ENCODE data around the gene MYOT. TPM values are rescaled to one million over a fixed set of nuclear protein-coding genes. Genes with fewer than 3 reads are reported as not detected.

The MYOT gene
- total RNA-seq, 1 donor from 2014 or later, result not detected

- Mint-ChIP-seq H3K36me3 (ENCODE audit: unreplicated experiment) (no peaks in the 10 kb centered on the region), H3K4me1 (ENCODE audit: low read depth, unreplicated experiment) (peaks cover 12% of the 10 kb centered on the region), H3K27me3 (ENCODE audit: unreplicated experiment) (no peaks in the 10 kb centered on the region), H3K4me3 (ENCODE audit: unreplicated experiment) (no peak overlapping the region), H3K9me3 (ENCODE audit: unreplicated experiment) (no peaks in the 10 kb centered on the region), H3K27ac (ENCODE audit: unreplicated experiment) (no peak overlapping the region)
- TF ChIP-seq CTCF (IDR thresholded peaks at IDR 0.05; ENCODE audit: partially characterized antibody, unreplicated experiment), result no peak
- DNase-seq, result no peak
These were observed 35.2 kb upstream of the MYOT start for GRCh38 chr5:137832416-137832815.

GRCh38 chr5:137833463-137833862 is 34.2 kb upstream of the MYOT start:
- no peaks in the 10 kb centered on the region for H3K9me3 Mint-ChIP-seq (ENCODE audit: unreplicated experiment)
- H3K4me3 Mint-ChIP-seq (ENCODE audit: unreplicated experiment), result no peak overlapping the region
- no peak overlapping the region for H3K27ac Mint-ChIP-seq (ENCODE audit: unreplicated experiment)
- no peaks in the 10 kb centered on the region for H3K27me3 Mint-ChIP-seq (ENCODE audit: unreplicated experiment)
- TF ChIP-seq CTCF (IDR thresholded peaks at IDR 0.05; ENCODE audit: partially characterized antibody, unreplicated experiment), result no peak
- H3K36me3 Mint-ChIP-seq (ENCODE audit: unreplicated experiment), result no peaks in the 10 kb centered on the region
- no peak for DNase-seq
- H3K4me1 Mint-ChIP-seq (ENCODE audit: low read depth, unreplicated experiment), result peaks cover 12% of the 10 kb centered on the region

- Mint-ChIP-seq H3K36me3 (ENCODE audit: unreplicated experiment) (no peaks in the 10 kb centered on the region), H3K27me3 (ENCODE audit: unreplicated experiment) (no peaks in the 10 kb centered on the region), H3K27ac (ENCODE audit: unreplicated experiment) (no peak overlapping the region), H3K4me3 (ENCODE audit: unreplicated experiment) (no peak overlapping the region), H3K9me3 (ENCODE audit: unreplicated experiment) (no peaks in the 10 kb centered on the region), H3K4me1 (ENCODE audit: low read depth, unreplicated experiment) (peaks cover 12% of the 10 kb centered on the region)
- TF ChIP-seq CTCF (IDR thresholded peaks at IDR 0.05; ENCODE audit: partially characterized antibody, unreplicated experiment), result no peak
- DNase-seq, result no peak
These were observed 33.1 kb upstream of the MYOT start for GRCh38 chr5:137834498-137835049.

GRCh38 chr5:137836298-137836697 is 31.4 kb upstream of the MYOT start:
- no peak overlapping the region for H3K4me3 Mint-ChIP-seq (ENCODE audit: unreplicated experiment)
- no peak overlapping the region for H3K27ac Mint-ChIP-seq (ENCODE audit: unreplicated experiment)
- H3K36me3 Mint-ChIP-seq (ENCODE audit: unreplicated experiment), result no peaks in the 10 kb centered on the region
- no peak for TF ChIP-seq CTCF (IDR thresholded peaks at IDR 0.05; ENCODE audit: partially characterized antibody, unreplicated experiment)
- no peak for DNase-seq
- peaks cover 12% of the 10 kb centered on the region for H3K4me1 Mint-ChIP-seq (ENCODE audit: low read depth, unreplicated experiment)
- H3K27me3 Mint-ChIP-seq (ENCODE audit: unreplicated experiment), result no peaks in the 10 kb centered on the region
- no peaks in the 10 kb centered on the region for H3K9me3 Mint-ChIP-seq (ENCODE audit: unreplicated experiment)

DNA sequence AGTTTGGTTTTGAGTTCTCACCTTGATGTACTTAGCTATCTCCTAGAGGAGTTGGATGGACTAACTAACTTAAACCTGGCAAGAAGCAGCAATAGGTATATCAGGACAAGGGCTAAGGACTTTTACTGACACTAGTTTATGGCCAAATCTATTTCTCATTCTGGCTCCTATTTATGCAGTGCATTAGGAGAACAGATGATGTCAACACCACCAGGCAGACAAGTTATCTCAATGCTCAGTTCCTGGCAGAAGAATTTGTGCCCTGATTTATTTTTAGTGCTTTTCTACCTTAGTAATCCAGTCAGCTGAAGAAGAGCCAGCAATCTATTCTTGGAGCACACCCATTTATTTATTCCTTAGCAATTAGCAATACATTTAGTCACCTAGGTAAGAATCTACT is 30.7 kb upstream of the MYOT start:
- no peaks in the 10 kb centered on the region for H3K9me3 Mint-ChIP-seq (ENCODE audit: unreplicated experiment)
- DNase-seq, result no peak
- peaks cover 12% of the 10 kb centered on the region for H3K4me1 Mint-ChIP-seq (ENCODE audit: low read depth, unreplicated experiment)
- no peaks in the 10 kb centered on the region for H3K36me3 Mint-ChIP-seq (ENCODE audit: unreplicated experiment)
- H3K4me3 Mint-ChIP-seq (ENCODE audit: unreplicated experiment), result no peak overlapping the region
- no peak for TF ChIP-seq CTCF (IDR thresholded peaks at IDR 0.05; ENCODE audit: partially characterized antibody, unreplicated experiment)
- no peaks in the 10 kb centered on the region for H3K27me3 Mint-ChIP-seq (ENCODE audit: unreplicated experiment)
- no peak overlapping the region for H3K27ac Mint-ChIP-seq (ENCODE audit: unreplicated experiment)
